ENCODE data around the gene ADAM15.
A peak's percentile ranks its signal among the peaks of the same experiment; 100 is the strongest.

The ADAM15 gene

GRCh38 chr1:155030899-155031298 is 20.2 kb upstream of the ADAM15 start:
- DNase-seq = no peak

DNA sequence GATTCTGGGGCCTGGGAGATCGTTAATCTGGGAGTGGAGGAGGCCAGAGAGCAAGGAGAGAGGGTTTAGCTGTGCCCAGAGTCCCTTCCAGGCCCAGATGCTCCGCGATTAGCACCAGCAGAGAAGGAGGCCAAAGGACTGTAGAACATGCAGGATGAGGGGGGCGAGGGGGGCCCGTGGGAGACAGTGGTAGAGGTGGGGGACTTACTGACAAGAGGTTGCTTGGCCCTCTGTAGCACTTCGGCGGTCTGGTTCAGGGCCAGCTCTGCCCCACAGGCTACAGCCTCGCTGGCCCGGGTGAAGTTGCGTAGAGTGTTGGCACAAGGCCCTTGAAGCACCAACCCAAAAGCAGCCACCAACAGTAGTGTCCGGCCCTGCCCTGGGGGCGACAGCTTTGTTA is 18.2 kb upstream of the ADAM15 start:
- no peak for DNase-seq

DNA sequence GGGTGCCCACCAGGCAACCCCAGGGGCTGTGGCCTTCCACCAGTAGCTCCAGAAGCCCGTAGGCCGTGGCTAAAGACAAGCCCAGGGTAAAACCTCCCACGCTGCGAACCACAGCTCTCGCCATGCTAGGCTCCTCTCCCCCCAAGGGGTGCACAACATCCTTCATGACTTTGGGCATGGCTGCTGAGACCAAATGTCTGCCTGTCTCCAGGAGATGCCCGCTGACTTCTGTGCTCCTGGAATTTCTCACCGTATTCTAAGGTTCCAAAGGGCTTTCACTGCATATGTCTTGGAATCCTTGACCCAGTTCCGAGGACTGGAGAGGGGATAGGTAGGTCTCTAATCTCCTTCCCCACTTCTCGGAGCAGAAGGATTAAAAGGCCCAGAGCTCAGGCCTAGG is 17.6 kb upstream of the ADAM15 start, which contains the start of the genes DCST1 and DCST2:
DCST1 (plus strand) TSS at position 301 of the 400 bp plus-strand sequence. CDS start 213 bp downstream, outside the sequence.
DCST2 (minus strand) TSS at position 258 of the 400 bp plus-strand sequence; CDS start at position 178, 80 bp downstream.
- no peak for DNase-seq

DNA sequence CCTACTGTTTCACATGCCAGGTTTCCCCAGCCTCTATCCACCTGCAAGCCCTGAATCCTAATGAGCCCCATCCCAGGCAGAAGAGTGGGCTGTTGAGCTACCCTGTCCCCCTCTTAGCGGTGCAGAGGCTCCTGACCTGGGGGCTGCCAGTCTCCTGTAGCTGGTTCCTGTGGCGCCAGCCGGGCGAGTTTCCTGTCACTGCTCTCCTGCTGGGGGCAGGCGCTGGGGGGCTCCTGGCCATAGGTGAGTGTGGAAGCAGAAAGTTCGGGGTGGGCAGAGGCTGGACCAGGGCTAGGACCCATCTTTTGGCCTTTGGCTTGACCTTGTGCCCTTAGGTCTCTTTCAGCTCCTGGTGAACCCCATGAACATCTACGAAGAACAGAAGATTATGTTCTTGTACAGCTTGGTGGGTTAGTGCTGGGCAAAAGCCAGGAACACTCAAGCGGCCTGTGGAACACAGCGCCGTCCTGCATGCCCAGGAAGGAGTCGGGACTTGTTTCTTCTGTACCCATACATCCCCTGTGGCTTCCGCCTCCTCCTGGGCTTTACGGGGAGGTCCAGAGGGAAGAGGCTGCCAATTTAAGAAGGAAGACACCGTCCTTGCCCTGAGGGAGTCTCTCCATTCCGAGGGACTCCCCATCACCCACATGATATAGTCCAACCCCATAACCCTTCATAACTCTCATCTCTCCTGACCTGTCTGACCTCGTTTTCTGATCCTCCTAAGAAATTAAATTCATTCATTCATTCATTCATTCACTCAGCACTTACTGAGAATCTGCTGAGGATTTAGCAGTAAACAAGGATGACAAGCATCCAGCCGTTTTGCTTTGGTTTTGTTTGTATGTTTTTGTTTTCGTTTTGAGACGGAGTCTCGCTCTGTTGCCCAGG is 16.6 kb upstream of the ADAM15 start:
- no peak for DNase-seq

DNA sequence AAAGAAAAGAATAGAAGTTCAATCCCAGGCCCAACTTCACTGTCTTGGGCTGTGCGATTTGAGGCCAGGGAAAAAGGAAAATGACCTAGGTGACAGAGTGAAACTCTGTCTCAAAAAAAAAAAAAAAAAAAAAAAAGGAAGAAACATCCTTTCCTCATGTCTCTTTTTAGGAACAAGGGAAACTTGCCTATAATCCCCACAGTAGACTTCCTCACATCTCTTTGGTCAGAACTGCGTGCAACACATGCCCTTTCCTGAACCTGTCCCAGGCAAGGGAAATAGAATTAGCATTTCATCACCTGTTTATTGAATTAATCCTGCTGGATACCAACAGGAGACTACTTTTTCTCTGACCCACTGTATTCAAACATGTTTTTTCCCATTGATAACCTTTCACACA is 15.2 kb upstream of the ADAM15 start:
- DNase-seq = no peak

- no peak for DNase-seq
These were observed 14.1 kb upstream of the ADAM15 start for GRCh38 chr1:155037043-155037442.

DNA sequence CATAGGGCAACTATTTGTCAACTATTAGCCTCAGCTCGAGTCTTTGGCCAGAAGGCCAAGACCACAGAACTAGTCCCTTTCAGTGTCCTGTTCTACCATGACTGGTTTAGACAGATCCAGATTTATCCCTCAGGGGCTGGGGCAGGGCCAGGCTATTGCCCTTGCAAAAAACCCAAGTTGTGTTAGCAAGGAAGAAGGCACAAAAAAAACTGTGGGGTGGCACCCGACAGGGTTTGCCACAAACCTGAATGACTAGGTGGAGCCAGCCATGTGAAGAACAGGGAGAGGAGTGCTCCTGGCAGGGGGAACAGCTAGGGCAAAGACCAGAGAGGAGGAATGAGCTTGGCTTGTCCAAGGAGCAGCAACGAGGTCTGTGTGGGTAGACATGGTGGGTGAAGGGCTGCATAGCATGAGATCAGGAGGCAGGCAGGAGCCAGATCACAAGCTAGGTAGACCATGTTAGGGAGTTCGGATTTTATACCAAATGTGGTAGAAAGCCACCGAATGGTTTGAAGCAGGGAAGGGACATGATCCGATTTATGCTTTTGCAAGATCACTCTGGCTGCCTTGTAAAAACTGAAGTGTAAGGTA is 13.2 kb upstream of the ADAM15 start:
- no peak for DNase-seq

DNA sequence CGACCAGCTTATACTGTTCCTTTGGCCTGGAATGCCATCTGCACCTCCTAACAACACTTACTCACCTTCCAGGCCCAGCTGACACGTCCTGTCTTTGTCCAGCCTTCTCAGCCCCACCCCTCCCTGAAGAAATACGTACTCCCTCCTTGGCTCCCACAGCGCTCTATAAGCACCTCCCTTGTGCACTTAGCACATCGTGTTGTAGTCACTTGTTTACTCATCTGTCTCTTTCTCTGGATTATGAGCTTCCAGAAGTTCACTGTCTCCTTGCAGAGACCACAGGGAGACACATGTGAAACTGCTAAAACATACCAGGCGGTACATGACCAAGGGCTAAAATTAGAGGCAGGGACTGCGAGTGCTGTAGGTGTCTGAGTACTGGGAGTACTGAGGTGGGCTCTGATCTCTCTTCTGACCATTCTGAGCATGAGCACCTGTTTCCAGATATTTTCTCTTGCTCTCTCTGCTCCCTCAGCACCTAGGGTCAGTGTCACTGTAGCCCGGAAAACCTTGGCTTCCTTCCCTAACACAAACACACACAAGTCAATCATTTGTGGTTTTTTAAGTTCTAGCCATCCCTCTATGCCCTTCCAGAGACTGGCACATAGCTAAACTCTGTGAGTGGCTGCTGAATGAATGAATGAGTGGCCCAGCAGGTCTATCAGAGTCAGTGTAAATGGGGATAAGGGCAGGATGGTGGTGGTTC is 12.4 kb upstream of the ADAM15 start:
- DNase-seq = no peak

GRCh38 chr1:155039308-155039669 is 11.8 kb upstream of the ADAM15 start:
- DNase-seq = no peak

- no peak for DNase-seq
These were observed 10.6 kb upstream of the ADAM15 start for GRCh38 chr1:155040358-155041093.

GRCh38 chr1:155042789-155043188 is 8.3 kb upstream of the ADAM15 start:
- DNase-seq = no peak

GRCh38 chr1:155043301-155043702 is 7.8 kb upstream of the ADAM15 start:
- no peak for DNase-seq

DNA sequence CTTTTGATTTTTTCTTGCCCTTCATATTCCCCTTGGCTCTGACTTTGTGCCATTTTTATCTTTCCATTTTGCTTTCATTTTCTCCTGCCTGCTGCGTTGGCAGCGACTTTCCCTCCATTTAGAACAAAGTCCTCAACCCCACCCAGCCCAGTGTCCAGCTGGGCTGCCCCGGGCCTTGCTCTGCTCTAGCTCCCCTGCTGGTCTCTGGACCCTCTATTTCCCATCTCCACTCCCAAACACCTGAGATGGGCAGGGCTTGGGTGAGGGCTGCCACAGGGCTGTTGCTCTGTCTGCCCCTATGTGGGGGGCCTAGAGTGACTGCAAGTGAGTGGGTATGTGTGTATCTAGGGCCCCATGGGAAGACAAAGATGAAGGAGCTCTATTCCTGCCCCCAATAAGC is 7.3 kb upstream of the ADAM15 start:
- no peak for DNase-seq

GRCh38 chr1:155044365-155044764 is 6.8 kb upstream of the ADAM15 start:
- no peak for DNase-seq

- DNase-seq = peak; percentile 50
These were observed 6.1 kb upstream of the ADAM15 start for GRCh38 chr1:155044812-155045657.

DNA sequence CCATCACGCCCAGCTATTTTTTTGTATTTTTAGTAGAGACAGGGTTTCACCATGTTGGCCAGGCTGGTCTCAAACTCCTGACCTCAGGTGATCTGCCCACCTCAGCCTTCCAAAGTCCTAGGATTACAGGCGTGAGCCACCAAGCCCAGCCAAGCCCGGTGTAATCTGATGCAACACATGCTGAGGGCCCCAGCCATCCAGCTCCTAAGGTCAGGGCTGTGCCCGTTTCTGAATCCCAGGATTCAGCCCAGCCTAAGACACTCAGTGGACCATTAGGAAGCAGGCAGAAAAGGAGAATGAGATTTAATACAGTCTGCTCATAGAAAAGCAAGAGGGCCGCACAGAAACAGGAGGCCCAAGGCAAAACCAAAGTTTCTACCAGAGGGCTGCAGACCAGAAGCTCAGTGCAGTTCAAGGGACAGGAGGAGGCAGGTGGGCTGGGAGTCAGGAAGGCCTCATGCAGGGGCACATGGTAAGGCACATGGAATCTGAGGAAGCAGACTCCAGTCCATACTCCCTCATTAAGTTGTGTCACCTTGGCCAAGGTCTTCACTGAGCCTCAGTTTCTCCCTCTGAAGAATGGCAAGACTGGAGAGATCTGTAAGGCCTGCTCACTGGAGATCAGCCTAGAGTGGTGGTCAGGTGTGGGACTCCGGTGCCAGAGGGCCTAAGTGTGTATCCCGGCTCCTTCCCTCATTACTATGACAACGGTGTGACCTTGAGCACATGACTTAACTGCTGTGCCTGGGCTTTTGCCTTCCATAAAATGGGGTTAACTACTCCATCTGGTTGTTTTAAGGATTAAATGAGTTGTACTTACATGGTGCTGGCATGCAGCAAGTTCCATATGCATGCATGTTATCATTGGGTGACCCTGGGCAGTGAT is 2.4 kb upstream of the ADAM15 start:
- no peak for DNase-seq

DNA sequence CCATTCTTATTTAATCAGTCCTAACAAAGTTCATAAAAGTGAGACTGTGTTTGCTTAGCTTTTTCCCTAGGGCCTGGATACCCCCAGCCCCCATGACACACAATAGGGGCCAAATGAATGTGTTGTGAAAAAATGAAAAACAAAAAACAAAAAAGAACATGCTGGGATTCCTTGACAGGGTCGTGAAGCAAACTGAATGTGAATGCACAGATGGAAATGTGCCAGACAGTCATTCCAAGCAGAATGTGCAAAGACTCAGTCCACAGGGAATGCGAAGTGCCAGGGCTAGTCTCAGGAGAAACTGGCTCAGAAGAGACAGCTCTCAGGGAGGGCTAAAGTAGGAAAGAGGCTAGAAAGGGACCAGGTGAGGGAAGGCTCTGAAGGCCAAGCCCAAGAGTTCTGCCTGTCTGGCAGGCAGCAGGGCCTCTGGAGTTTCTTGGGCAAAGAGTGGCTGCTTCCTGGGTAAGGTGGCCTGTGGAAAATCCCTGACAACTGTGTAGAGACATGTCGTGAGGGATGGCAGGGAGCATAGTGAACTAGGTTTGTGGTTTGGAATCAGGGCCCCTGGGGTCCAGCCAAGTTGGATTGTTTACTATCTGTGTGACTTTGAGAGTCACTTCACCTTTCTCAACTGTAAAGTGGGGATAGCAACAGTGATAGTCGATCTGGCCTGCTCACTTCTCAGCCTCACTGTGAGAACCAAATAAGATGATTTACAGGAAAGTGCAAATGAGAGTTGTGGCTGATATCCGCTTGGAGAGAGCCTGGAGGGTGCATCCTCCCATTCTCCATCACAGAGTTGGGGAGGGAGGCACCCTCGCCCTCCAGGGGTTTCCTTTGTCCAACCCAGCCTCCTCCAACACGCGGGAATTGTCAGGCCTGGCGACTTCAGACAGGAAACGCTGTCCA is 1.2 kb upstream of the ADAM15 start:
- DNase-seq = peak; percentile 71

- DNase-seq = no peak
These were observed 243 bp downstream of the ADAM15 start for GRCh38 chr1:155051342-155051776.

GRCh38 chr1:155051777-155052398 is 772 bp downstream of the ADAM15 start:
- peak; percentile 65 for DNase-seq
